HG02763 (cell line): ENCODE data around the gene CLDN15.

Experiments used
- ATAC-seq: cut with Tn5 transposase; IDR thresholded peaks from one replicate; pipeline ENCODE4 v1.9.1; 2021; ENCODE audit warnings: mild to moderate bottlenecking, moderate library complexity; ENCODE audit not compliant: unreplicated experiment

The CLDN15 gene

DNA sequence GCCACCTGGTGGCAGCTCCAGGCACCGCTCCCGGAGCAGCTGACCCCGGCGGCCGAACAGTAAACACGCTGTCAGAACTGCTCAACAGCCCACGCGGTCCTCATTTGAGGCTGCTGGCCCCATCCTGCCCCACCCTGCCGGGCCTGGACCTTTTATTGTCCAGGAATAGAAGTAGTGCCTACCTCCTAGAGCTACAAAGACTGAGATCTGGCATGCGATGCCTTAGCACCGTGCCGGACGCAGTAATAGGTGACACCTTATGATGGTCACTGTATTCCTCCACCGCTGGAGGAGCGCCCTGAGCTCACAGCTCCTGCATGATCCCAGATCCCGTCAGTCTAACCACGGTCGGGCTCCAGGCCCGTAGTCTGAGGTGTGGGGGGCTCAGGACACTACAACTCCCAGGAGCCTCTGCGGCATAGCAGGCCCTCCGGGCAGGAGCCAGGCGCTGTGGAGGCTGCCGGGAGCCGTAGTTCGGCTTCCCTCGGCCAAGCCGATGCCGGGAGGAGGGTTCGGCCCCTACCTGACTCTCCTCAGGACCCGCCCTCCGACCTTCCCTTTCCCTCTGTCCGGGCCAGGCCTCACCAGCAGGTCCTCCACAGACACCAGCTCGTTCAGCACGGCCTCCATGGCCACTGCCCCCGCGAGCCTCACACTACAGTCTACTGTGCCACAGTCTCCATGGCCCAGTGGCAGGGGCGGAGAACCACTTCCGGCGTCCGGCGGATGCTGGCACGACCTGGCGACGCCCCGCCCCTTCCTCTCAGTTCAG lies 7.0 kb upstream of the CLDN15 start, which contains the start of gene FIS1:
Gene FIS1 (minus strand): TSS at position 707 of the 772 bp plus-strand sequence. CDS start 77 bp downstream, at position 630.
- peak; percentile 91 for ATAC-seq

DNA sequence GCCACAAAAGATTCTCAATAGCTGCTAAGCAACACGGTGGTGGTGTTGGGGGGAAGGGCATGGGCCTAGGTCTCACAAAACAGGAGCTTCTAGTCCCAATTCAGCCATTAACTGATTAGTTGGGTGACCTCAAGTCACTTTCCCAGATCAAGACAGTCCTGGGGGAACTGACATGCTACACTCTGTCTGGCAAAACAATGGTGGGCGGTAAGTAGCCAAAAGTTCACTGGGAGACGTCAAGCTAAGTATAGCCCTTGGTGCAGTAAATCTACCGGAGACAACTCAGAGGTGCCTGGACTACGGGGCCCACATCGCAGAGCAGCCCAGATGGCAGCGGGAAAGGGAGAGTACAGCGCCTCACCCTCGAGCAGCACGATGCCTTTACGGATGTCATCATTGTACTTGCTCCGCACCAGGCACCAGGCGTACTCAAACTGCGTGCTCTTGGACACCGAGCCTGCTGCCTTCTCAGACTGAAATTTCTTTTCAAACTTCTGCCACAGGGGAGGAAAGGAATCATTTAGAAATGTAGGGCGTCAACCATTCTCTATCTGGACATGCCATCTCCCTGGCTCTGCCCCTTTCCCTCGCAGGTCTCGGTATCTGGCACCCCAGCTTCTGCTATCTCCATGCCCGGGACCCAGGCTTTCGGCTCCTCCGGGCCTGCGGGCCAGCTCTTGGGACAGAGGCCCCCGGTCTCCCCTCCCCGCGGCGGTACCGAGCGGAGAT lies 6.2 kb upstream of the CLDN15 start:
- ATAC-seq, result no peak

DNA sequence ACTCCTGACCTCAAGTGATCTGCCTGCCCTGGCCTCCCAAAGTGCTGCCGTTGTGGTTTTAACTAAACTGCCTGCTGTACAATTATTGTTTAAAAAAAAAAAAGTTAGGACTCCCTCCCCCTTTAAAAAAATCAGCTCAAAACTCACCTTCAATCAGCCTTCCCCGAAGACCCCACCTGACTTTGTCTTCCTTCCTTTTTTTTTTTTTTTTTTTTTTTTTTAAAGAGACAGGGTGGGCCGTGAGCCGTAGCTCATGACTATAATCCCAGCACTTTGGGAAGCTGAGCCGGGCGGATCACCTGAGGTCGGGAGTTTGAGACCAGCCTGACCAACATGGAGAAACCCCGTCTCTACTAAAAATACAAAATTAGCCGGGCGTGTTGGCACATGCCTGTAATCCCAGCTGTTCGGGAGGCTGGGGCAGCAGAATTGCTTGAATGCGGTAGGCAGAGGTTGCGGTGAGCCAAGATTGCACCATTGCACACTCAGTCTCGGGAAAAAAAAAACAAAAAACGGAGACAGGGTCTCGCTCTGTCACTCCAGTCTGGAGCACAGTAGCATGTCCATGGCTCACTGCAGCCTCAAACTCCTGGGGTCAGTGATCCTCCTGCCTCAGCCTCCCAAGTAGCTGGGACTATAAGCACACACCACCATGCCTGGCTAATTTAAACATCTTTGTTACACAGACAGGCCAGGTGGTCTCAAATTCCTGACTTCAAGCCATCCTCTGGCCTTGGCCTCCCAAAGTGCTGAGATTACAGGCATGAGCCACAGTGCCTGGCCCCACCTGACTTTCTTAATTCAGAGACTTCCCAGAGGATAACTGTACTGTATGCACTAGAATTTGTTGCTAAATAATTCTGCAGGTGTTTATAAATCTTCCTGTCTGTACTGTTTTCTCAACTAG lies 4.1 kb upstream of the CLDN15 start:
- no peak for ATAC-seq

DNA sequence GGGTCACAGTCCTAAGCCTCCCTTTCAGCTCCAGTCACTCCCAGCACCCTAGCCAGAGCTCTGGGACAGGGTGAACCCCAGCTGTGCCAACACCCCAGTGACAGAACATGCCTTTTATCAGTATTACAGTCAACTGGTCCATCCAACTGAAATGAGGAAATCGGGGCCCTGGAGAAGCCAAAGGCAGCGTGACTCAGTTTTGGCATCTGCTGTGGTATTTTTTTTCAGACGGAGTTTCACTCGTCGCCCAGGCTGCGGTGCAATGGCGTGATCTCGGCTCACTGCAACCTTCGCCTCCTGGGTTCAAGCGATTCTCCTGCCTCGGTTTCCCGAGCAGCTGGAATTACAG lies 3.4 kb upstream of the CLDN15 start:
- ATAC-seq, result no peak

DNA sequence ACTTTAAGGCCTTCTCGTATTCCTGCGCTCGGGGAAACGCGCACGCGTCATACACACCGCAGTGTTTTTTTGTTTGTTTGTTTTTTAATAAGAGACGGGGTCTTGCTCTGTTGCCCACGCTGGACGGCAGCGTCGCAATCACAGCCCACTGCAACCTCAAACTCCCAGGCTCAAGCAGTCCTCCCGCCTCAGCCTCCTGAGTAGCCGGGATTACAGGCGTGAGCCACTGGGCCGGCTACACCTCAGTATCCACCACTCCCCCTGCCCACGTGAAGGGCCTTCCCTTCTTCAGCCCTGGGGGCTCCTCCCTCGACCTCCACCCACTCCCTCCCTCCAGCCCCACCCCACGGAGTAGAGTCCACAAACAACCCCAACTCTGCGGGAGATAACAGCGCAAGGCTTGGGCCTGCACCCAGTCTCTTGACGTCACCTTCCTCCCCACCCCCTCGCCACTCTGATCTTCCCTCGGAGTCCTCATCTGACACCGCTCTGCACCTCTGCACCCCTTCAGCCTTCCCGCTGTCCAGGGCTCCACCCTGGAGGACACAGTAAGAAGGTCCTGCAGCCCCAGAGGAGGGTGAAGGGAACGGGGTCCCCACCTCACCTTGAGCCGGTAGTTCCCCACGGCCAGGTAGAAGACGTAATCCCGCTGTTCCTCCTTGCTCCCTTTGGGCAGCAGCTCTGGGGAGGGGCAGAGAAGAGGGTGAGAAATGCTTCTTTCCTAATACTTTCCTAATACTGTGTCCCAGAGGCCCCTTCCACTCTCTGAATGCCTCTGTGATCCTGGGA lies 2.8 kb upstream of the CLDN15 start:
- no peak for ATAC-seq

DNA sequence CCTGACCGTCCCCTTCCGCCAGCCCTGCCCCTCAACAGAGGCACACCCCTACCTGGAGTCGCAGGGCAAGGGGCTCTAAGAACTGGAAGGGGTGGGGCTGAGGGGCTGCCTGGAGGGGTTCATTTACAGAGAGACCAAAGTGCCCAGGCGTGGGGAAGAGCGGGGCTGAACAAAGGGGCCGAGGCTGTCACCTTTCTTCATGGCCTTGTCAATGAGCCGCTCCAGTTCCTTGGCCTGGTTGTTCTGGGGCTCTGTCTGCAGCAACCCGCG lies 2.3 kb upstream of the CLDN15 start:
- no peak for ATAC-seq

DNA sequence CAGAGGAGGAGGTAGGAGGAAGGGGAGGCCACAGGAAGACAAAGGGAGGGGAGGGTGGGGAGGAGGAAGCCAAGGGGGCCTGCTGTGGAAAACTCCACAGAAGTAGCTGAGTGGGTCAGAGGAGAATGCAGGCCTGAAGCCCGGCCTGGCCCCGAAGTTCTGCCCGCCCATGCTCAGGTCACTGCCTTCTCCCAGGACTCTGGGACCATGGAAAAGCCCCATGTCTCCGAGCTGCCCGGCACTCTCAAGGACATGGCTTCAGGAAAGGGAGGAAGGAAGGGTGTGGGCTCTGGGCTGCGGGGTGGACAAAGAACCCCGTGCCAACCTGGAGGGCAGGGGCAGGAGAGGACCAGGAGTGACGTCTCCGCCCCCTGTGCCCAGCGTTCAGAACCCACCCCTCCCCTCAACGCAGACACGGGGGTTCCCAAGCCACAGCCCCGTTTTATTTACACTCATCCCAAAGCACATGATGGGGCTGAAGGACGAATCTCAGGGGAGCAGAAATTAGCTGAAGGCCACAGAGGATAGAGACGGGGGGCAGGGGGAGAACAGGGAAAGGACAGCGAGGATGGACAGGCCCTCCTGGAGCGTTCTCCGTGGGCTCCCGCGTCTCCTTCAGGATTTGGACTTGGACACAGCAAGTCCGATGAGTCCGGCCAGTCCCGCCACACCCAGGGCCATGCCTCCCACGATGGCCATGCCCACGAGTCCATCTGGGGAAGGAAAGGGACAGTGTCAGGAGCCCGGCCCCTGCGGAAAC lies 1.8 kb upstream of the CLDN15 start:
- ATAC-seq, result no peak

DNA sequence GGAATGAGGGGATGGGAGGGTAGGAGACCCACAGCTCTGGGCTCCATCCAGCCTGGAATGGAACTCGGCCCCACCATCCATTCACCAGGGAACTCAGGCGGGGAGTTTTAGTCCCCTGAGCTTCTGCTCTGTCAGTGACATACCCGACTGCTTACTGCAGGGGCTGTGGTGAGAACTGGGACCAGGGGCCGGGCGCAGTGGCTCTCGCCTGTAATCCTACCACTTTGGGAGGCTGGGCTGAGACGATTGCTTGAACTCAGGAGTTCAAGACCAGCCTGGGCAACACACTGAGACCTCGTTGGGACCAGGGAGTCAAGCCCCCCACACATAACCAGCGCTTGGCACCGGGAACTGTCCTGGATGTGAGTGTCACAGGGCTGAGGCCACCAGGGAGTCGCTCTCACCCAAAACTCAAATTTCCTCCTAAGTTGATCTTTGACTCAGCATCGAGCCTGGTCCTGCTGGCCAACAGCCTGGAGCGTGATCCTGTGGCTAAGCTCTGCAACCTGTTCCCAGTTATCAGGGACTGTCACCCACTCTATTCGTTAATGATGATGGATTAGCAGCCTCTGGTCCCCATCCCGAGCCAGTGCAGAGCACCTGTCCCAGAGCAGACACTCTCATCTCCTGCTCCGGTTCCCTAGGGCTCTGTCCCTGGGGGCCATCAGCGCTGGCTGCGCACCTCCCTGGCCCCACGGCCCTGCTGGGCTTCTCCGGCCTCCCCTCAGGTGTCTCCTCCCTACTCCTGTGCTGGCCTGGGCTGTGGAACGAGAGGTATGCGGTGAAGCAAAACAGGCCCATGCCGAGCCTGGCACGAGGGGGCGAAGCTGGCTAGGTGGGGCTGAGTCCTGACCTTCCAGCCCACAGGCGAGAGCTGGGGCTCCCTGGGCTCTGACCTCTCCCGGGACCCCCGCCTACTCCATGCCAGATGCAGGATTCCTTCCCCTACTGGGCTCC lies 902 bp upstream of the CLDN15 start:
- ATAC-seq, result no peak

DNA sequence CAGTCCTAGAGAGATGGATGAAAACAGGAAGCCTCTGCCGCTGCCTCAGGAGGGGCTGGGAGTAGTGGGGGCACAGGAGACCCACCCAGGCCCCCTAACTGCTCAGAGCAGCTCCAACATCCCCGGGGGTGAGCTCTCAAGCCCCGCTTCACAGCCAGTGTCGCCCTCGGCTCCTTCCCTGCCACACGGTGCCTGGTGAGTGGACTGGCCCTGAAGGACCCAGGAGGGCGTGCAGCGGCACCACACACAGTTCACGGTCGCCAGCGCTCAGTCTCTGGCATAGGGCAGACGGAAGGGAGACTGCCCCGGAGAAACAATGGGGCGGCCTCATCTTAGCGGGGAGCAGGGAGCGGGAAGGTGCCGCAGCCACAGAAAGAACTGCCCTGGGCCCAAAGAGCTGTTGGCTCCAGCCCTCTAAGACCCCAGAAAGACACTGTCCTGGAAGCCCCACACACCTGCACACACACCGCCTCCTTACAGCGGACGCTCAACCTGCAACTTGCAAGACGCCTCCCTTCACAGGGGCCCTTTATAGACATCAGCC lies 1.2 kb downstream of the CLDN15 start:
- no peak for ATAC-seq

DNA sequence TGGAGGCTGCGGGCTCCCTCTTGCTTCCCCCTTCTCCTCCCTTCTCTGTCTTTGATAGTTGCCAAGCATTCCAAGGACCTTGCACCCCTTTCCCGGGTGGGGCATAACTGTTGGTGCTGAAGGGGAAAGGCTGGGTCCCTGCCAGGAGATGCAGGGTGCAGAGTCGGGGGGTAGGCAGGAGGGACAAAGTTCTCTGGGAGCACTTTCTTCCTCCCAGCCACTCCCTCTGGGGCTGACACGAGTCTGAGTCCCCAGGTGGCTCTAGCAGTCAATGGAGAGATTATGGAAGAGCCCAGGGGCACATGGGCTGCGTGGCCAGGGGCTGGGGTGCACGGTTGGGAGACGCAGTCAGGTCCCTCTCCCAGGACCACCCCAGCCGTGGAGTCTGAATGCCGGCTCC lies 2.1 kb downstream of the CLDN15 start:
- no peak for ATAC-seq

DNA sequence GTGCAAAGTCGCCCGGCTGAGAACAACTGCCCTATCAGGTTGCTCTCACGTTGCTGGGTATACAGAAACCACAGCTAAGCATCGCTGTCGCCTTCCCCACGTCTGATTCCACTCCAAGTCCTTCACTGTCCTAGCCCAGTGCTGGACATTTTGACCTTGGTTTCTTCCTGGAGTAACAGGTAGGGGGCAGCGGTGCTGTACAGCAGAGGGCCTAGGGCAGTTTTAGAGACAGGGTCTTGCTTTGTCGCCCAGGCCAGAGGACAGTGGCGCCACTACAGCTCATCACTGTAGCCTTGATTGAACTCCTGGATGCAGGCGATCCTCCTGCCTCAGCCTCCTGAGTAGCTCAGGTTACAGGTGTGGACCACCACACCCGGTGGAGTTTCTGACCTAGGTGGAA lies 2.6 kb downstream of the CLDN15 start:
- no peak for ATAC-seq

DNA sequence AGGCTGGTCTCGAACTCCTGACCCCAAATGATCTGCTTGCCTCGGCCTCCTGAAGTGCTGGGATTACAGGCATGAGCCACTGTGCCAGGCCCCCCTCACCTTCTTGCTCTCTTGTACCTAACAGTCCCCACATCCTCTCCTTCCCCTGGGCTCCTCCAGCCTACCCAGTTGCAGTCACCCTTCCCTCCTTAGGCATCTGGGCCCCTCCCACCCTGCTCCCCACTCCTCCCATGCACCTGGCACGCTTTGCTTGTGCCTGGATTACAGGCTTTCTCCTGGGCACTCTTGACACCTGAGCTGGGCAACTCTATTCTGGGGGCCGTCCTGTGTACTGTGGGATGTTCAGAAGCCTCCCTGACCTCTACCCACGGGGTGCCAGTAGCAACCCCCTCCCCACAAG lies 3.0 kb downstream of the CLDN15 start:
- ATAC-seq, result no peak

DNA sequence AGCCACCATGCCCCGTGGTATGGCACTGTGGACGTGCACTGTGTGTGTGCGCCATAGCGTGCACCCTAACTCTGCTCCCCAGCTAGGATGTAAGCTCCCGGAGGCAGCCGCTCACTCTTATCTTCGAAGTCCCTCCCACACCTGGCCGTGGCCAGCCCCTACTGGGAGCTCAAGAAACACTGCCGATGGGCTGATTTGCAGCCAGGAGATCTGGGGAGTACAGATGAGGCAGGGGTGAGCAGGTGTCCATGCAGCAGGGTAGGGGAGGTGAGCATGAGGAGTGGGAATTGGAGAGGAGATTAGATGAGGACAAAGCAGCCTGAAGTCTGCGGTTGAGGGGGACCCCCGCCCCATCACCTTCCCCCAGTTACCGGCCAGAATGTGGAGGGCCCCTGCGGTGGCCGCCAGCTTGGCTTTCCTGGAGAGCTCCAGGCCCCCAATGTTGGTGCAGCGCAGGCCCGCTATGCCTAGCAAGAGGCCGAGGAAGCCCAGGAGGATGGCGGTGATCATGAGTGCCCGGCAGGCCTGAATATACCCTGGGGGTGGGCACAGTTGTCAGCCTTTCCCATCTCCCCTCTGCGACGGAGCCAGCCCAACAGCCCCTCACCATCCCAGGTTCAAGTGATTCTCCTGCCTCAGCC lies 3.6 kb downstream of the CLDN15 start:
- ATAC-seq, result no peak

DNA sequence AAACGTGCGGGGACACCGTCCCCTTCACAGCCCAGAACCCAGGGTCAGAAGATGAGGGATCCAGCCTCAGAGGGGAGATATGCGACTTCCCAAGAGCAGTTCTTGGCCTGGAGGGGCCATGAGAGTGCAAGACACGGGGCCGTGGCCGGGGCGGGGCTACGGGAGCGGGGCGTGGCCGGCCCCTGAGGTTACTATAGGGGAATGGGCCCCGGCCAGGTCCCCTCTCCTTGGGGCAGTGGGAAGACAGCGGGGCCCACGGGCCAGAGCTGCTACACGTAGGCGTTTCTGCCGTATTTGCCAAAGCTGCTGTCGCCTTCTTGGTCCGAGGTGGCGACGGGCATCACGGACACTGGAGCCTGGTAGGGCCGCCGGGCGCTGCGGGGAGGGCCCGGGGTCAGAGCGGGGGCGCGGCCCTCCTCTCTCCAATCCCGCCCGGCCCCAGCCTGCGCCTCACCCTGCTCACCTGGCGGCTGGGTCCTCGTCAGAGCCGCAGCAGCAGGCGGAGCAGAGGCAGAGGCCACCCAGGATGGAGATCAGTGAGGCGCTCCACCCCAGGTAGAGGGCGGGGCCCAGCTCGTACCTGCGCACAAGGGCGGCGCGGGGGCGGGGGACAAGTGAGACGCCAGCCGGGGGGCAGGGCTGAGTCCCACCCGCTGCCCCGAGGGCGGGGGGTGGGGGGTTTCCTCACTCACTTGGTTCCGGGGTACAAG lies 5.3 kb downstream of the CLDN15 start:
- ATAC-seq, result no peak

DNA sequence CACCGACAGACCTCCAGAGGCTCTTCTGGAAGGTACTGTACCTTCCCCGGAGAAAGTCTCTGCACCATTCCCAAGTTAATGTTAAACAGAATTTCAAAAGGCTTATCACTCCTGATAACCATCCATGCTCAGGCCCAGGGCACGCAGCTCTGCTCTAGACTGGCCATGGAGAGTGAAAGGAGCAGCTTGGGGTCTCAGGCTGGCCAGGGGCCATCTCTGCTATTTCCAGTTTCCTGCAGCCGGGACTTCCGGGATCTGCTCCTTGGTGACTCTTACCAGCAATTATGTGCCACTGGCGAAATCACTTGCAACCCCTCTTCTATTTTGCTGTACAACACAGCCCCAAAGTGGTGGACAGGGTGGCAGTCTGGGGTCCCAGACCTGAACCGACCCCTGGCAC lies 6.0 kb downstream of the CLDN15 start:
- no peak for ATAC-seq

DNA sequence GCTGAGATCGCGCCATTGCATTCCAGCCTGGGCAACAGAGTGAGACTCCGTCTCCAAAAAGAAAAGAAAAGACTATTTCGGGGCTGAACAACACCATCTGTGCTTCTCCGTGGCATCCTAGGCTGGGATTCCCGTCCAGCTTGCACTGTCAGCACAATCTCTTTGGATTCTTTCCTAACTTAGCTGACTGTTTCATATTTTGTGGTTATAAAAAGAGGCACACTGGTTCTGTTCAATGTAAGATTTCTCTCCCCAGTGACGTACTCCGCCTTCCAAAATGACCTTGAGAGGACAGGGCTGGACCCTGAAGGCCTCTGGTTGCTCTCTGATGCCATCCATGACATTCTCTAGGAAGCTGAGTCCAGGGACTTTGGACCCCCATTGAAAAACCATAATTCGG lies 10.9 kb downstream of the CLDN15 start:
- ATAC-seq, result no peak

DNA sequence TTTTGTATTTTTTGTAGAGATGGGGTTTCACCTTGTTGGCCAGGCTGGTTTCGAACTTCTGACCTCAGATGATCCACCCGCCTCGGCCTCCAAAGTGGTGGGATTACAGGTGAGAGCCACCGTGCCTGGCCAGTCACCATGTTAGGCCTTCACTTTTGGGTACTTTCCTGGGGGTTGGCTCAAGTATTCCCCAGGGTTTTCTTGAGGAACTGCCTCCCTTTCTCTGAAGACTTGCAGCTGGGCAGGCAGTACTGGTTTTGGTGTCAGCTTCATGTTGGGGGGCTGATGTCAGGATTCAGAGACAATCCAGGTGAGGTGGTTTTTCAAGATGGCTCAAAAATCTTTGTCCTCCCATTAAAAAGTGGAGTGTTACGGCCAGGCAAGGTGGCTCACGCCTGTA lies 12.0 kb downstream of the CLDN15 start:
- no peak for ATAC-seq

DNA sequence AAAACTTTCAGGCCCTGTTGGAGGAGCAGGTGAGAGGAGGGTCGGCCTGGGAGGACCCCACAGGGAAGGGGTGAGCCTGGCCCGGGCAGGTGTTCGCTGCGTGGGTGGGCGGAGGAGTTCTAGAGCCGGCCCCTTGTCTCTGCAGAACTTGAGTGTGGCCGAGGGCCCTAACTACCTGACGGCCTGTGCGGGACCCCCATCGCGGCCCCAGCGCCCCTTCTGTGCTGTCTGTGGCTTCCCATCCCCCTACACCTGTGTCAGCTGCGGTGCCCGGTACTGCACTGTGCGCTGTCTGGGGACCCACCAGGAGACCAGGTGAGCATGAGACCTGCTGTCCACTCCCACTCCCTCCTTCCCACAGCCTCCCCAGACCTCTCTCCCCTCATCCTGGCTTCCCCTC lies 14.1 kb downstream of the CLDN15 start:
- no peak for ATAC-seq
